Fibroblast of peridontal ligament (primary cell): ENCODE results near the gene MYO5B.
A peak's percentile ranks its signal among the peaks of the same experiment; 100 is the strongest.
"Not testable (repeated sequence)": the region's sequence is repeated elsewhere in the genome, so short reads cannot be mapped to it uniquely, and the experiment has no call there.

Experiments used
- DNase-seq: peaks from one replicate; pipeline ENCODE4 v3.0.0-alpha.2; 2010; ENCODE audit errors: extremely low read depth

MYO5B gene

GRCh38 chr18:50194631-50195532, at the start of gene MYO5B:
Gene MYO5B, minus strand, starts transcription at chr18:50195147. Its CDS starts 354 bp downstream, at chr18:50194793.
- DNase-seq, result no peak

GRCh38 chr18:50241768-50242167, 46.8 kb upstream of the MYO5B start:
- DNase-seq, result not testable (repeated sequence)

DNA sequence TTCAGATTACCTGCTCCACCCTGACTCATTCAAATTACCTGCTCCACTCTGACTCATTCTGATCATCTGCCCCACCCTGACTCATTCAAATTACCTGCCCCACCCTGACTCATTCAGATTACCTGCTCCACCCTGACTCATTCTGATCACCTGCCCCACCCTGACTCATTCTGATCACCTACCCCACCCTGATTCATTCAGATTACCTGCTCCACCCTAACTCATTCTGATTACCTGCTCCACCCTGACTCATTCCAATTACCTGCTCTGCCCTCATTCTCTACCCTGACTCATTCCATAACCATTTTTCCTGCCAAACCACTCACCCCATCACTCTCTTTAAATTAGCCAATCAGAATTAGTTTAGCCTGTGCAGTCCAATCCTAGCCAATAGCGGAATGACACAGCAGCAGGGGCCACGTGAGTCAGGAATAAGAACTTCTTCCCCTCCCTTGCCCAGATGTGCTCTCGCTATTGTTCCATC, 45.2 kb upstream of the MYO5B start:
- DNase-seq, result no peak

GRCh38 chr18:50232419-50232818, 37.5 kb upstream of the MYO5B start:
- no peak for DNase-seq

GRCh38 chr18:50231621-50232020, 36.7 kb upstream of the MYO5B start:
- no peak for DNase-seq

- not testable (repeated sequence) for DNase-seq
These were observed 25.3 kb upstream of the MYO5B start for GRCh38 chr18:50220249-50220648.

DNA sequence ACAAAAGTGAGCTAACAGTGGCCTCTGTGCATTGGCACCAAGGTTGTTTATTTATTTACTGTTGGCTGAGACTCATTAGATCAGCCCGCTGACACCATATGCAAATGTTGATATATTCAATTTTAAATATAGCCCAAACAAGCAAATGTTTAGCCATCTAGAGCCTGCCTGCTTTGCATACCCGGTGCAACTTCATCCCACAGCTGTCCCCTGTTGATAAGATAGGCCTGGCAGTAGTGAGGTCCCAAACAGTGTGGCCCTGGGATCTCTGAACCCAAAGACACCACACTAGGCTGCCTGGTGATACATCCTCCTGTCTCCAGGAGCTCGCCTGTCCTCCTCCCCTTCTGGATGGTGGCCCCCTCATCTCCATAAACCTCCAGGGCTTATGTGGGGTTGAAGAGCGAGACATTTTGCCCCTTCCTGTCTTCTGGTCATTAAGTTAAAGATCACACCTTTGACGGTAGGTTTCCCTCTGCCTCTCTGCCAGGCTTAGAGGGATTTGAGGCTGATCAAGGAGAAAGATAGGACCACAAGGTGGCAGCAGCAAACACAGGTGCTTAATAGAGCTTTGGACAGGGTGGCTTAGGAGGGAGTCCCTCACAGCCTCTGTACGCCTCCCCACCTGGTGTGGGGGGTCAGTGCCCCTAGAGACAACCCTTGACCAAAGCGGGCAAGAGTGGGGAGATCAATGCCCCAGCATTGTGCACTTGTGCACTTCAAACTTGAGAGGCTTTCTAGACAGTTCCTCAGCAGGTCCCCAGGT, 23.7 kb upstream of the MYO5B start:
- peak; percentile 4 for DNase-seq

GRCh38 chr18:50209311-50209710, 14.4 kb upstream of the MYO5B start:
- no peak for DNase-seq

GRCh38 chr18:50207722-50208121, 12.8 kb upstream of the MYO5B start:
- DNase-seq, result no peak

DNA sequence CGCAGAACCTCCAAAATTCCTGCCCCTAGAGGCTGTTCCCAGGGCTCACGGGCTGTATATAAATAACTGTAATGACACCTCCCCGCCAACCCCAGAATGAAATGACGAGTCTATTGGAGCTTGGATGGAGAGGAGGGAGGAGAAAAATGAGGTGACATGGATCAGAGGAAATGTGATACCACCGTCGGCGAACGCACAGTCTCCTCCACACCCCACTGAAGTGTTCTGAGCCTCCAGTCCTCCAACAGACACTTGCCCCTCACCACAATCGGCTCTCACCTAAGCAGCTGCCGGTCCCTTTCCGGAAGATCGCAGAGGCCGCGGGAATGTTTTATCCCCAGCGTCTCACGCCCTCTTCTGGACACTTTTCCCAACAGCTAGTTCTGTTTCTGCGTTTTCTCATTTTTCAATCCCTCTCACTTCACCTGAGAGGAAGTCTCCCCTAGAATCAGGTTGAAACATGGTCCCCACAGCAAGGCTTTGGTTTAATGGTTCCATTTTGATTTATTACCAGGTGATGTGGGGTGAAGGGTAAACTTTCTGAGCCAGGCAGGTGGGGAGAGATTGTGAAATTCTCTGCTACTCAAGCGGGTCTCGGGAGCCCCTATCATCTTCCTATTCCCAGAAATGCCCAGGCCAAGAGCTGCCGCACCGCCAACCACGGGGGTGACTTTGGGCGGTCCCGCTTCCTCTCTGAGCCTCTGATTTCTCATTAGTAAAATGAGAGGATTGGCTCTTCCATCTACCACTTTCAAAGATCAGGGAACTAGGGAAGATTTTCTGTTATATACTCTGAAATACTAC, 9.1 kb upstream of the MYO5B start:
- peak; percentile 9 for DNase-seq

GRCh38 chr18:50201476-50202018, 6.6 kb upstream of the MYO5B start:
- no peak for DNase-seq

DNA sequence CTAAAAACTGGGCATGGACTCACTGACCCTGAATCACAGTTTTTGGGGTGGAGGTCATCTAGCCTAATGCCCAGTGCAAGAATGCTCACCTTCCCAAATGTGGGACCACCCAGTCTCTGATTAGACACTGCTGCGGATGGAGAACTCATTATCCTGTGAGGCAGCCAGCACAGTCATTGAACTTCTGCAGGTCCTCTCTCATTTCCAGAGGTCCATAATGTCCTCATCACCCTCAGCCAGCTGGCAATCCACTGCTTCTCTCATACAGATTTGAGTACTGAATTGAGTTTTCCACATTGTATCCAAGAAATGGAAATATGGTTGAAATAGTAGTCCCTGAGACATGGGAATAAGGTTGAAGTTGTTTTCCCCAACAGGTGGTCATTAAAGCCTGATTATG, 5.0 kb upstream of the MYO5B start:
- DNase-seq, result no peak

- DNase-seq, result no peak
These were observed 4.5 kb upstream of the MYO5B start for GRCh38 chr18:50199346-50199855.

DNA sequence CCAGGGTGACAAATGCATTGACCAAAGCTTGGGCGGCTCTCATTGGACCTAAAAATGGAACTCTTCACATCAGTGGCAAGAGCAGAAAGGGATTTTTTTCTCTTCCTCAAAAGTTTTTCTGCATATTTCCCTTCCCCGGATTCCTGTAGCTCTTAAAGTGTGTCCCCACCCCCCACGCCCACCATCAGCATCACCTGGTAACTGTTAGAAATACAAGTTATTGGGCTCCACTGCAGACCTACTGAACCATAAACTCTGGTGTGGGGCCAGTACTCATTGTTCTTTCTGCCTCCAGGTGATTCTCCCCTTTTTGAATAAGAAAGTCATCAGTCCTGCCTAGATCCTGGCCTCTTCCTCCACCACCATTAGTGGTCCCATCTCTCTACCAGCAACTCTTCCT, 1.3 kb upstream of the MYO5B start:
- DNase-seq, result no peak

- DNase-seq, result no peak
These were observed 742 bp upstream of the MYO5B start for GRCh38 chr18:50195689-50196088.

DNA sequence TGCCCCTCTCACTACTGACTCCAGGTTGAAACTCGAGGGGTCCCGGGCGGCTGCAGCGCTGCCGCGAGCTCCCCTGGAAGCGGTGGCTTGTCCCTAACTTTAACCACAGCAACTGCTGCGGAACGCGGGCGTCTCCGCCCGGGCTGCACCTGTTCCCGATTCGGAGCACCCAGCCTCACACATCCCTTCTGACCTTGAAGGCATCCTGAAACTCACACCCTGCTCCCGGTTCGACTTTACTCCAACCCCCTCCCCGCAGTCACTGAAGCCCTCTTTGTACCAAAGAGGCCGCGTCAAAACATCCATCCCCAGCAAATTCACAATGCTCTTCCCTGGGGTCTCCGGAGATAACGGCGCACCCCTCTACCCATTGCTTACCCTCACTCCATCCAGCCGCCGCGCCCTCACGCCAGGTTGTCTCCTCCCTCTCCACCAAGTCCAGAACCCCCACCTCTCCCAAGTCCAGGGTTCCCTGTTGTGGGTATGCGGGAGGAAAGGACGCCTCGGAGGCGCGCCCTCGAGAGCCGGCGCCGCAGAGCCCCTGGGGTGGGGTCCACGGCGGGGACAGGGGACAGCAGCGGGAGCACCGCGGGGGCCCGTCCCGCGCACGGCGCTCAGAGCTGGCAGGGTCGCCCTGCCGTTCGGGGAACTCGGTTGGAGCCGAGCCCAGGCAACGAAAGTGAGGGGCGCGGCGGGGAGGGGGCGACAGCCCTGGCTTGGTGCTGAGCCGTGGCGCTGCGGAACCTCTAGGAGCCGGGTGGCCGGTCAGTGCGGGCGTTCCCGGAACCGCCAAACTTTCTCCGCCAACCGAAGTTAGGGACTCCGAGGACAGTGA, 934 bp downstream of the MYO5B start:
- no peak for DNase-seq

GRCh38 chr18:50192995-50193795, 1.8 kb downstream of the MYO5B start:
- DNase-seq, result no peak

- no peak for DNase-seq
These were observed 4.0 kb downstream of the MYO5B start for GRCh38 chr18:50190926-50191325.

- DNase-seq, result no peak
These were observed 4.7 kb downstream of the MYO5B start for GRCh38 chr18:50190236-50190635.

DNA sequence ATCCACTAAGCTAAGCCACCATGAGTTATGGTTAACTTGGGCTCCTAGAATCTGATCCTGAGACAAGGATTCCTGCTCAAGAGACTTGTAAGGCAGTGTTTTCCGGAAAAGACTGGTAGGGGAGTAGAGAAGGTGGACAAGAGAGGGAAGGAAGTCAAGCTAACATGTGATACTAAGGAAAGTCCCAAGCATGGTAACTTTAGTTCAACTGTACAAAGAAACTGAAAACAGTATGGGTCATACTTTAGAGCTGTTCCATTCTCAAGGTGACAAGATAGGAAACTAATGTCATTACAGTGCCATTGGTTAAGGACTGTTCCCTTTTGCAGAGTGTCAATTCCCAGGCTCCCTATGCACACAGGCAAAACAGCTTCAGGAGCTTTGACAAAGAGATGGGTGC, 5.8 kb downstream of the MYO5B start:
- no peak for DNase-seq
